GM21360 (cell line): ENCODE measurements around the gene CDC73.
"Not testable (repeated sequence)": the region's sequence is repeated elsewhere in the genome, so short reads cannot be mapped to it uniquely, and the experiment has no call there.

ENCODE experiments used
- ATAC-seq: cut with Tn5 transposase; IDR thresholded peaks from one replicate; pipeline ENCODE4 v1.9.1; 2021; ENCODE audit warnings: mild to moderate bottlenecking, moderate library complexity; ENCODE audit not compliant: unreplicated experiment

CDC73 gene

DNA sequence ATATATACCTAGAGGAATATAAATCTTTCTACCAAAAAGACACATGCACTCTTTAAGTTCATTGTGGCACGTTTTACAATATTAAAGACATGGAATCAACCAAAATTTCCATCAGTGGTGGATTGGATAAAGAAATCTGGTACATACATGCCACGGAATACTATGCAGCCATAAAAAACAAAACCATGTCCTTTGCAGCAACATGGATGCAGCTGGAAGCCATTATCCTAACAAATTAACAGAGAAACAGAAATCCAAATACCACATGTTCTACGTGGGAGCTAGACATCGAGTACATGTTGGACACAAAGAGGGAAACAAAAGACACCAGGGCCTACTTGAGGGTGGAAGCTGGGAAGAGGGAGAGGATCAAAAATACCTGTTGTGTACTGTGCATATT, 97.6 kb downstream of the CDC73 start:
- ATAC-seq: no peak

DNA sequence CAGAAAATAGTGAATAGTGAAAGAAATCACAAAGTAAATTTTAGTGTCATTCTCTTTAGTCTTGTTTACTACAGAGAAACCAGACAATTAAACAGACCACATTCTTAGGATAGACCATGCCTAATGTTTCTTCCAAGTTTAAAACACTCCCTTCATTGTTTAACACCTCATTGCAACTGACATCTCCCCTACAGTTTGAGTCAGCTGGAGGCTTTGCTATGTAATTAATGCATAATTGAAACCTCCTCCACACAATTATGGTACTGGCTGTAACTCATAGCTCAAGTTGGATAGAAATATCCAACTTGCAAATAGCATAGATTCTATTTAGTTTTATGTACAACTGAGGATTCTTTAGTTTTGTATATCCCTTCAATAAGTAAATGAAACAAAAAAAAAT, 99.8 kb downstream of the CDC73 start:
- no peak for ATAC-seq

DNA sequence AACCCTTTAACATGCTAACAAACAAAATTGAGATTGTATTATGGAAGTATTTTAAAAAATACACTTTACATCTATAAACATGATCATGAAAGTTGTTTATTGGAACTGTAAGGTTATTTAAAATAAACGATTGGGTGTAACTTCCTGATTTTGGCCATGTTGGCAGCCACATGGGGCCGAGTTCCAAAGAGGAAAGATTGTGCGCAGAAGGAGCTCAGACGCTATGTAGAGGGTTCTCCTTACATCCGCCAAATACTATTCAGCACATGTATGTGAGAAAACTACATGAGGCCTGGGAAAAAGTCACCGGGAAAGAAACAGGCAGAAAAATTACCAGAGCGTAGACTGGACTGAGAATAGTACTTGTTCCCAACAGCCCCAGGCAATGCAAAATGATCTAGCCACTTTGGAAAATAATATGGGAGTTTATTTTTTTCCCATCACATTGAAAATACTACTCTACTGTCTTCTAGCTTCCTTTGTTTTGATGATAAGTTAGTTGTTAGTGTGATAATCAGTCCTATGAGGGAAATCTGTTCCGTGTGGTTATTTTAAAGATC, 100.3 kb downstream of the CDC73 start:
- no peak for ATAC-seq

DNA sequence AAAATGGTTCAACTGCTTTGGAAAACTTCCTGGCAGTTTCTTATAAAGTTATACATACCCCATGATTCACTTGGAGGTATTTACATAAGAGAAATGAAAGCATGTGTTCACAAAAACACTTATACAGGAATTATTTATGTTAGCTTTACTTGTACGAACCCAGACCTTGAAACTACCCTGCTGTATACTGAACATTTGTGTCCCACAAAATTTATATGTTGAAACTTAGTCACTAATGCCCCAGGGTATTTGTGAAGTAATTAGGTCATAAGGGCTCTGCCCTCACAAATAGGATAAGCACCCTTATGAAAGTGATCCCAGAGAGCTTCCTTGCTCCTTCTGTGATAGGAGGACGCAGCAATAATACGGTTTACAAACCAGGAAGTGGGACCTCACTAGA, 107.3 kb downstream of the CDC73 start:
- ATAC-seq: no peak

DNA sequence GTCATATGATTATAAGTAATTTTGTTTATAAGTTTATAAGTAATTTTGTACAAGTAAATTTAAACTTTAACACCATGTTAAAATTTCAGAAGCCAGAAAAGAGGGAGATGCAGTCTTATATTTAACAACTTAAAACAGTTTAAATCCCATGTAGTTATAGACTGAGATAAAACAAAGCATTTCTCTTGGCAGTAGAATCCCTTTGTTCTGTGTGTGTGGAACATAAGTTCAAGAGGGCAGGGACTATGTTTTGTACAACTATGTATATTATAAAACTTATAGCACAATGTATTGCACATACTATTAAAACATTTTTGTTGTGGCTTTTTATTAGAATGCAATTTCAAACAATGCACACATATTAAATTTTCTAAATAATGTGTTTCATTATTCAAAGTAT, 109.3 kb downstream of the CDC73 start:
- not testable (repeated sequence) for ATAC-seq

DNA sequence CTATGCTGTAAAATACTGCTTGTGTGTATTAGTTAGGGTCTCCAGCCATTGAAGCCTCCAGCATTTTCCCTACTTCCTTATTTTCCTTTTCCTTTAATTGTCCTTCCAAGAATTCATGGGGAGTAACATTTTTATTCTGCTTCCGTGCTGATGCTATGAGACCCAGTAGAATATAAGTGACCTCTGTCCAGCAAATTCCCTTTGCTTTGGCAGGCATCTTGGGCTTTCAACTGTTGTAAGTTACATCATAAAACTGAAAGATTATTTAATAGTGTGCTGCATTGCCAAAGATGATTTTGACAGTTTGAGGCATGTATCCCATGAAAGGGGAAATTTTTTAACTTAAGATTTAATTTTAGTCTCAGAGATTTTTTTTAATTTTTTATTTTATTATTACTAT, 112.7 kb downstream of the CDC73 start:
- no peak for ATAC-seq

DNA sequence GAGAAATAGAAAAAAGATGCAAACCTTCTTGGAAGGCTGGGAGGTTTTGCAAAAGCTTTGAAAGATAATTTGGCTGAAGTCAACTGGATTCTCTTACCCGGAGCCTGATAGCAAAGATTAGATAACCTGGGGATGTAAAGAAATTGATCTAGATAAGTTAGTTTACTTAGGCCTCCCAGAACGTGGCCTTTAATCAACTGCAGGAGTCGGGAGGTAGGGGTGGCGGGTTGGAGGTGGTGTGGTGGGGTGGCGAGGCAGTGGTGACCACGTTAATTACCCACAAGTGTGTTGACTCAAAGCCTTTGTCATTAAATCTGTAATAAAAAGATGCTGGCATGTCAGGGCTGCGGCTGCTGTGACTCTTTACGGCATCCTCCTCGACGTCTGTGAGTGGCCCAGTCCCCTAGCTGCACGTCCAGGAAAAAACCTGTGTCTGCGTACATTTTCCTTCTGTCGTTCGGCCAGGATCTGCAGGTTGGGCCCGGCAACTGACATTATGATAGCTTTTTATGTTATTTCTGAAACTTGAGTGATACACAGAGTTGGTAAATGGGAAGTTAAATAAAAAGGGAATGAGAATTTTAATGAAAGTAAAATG, 115.6 kb downstream of the CDC73 start:
- ATAC-seq: no peak

DNA sequence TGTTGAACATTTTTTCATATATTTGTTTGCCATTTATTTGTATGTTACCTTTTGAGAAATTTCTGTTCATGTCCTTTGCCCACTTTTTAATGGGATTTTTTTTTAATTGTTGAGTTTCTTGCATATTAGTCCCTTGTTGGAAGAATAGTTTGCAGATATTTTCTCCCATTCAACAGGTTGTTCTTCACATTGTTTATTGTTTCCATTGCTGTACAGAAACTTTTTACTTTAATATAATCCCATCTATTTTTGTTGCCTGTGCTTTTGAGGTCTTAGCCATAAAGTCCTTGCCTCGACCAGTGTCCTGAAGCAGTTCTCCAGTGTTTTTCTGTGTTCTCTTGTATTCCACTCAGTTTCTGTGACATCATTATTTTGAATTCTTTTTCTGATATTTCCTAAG, 118.8 kb downstream of the CDC73 start:
- ATAC-seq: no peak

DNA sequence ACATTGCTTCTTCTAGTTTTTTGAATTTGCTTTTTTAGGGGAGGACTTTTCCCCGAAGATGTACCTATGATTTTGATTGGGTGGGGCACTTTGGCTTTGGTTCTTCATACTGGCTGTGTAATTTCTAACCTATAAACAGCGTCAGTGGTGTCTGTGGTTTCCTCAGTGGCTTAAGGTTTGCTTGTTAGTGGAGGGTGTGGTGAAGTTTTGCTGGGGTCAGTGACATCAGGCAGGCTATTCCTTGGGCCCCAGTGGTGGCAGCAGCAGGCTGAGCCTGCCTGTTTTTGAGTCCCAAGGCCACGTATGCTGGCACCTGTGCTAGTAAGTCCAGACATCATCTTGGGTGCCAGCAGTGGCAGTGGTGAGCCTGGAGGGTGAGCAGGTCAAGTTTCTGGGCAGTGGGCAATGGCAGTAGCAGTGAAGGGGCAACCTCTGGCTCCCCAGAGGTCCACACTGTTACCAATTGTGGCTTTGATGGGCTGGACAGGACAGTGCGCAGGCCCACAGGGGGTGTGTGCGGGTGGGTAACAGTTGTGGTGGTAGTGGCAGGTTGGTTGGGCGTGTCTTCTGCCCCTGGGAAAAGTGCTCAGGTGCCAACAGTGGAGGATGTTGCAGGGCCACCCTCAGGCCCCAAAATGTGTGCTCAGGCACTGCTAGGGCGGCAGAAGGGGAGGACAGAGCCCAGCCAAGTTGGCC, 119.4 kb downstream of the CDC73 start:
- ATAC-seq: no peak

DNA sequence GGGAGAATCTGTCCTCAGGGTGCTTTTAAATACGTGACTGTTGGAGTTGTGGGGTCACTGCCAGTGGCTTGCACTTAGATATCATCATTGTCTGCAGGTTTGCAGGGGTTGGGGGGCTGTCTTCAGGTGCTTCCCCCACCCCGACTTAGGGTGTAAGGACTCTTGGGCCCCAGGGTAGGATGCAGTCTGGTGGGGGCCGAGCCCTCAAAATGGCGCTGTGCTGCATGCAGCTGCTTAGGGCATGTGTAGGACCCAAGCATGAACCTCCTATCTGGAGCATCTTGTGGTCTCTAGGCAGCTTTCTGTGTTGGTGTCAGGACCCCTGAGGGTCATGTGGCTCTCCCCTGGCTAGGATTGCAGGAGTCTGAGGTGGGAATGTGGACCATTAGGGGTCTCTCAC, 120.2 kb downstream of the CDC73 start:
- no peak for ATAC-seq

DNA sequence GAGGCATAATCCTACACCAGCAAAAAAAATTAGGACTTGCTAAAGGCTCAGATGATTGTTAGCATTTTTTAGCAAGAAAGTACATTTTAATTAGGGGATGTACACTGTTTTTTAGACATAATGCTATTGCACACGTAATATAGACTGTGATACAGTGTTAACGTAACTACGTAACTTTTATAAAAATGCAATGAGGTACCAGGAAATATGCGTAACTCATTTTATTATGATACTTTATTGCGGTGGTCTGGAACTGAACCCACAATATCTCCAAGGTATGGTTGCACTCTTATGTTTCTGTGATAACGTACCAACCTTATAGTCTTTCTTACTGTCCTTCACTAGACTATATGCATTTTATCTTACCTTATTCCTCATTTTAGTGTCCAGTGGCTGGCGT, 127.4 kb downstream of the CDC73 start:
- ATAC-seq: no peak

DNA sequence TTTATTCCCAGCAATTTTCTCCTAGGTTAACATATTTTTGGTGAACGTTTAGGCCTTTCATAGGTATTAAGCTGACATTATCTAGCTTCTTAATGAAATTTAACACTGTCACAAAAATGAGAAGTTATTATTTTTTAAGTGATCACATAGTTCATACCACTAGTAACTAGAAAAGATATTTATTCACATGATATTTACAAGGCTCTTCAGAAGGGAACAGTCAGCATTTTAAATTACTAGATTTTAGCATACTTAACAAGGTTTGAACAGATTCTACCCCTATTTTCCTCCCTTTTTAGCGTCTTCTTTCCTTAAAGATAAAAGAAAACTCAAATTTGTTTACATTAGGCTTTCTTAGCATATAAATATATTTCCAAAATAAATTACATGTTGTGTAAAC, 130.1 kb downstream of the CDC73 start:
- ATAC-seq: no peak

DNA sequence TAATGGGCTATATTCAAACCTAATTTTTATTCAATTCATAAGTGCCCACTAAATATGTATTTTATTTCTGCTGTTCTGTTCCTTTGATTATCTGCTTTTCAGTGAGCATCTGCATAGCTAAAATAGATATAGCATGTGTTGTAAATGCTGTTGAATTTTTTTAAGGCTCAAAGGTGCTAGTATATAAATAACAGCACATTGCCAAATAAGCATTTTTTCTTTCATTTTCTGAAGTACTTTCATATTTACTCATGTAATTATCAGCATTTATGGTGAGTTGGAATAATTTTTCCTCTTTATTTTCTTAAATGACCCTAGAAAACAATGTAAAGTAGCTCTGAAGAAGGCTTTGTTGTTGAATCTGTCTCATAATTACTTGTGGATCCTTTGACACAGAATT, 134.2 kb downstream of the CDC73 start:
- ATAC-seq: peak; percentile 50

DNA sequence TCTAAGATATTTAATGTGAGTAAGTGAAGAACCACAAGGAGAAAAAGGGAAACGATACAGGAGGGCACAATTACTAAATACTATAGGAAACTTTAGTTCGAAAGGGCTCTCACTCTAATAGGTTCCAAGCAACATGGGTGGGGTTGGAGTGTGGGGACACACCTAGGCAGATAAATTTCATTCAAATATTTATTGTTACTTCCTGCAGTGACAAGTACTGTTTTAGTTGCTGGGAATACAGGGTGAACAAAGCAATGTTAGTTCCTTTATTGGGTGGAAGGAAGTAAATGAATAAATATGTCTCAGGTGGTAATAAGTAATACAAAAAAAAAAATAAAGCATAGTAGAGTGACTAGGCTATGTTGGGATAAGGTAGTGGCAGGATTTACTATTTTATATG, 137.8 kb downstream of the CDC73 start:
- ATAC-seq: no peak

DNA sequence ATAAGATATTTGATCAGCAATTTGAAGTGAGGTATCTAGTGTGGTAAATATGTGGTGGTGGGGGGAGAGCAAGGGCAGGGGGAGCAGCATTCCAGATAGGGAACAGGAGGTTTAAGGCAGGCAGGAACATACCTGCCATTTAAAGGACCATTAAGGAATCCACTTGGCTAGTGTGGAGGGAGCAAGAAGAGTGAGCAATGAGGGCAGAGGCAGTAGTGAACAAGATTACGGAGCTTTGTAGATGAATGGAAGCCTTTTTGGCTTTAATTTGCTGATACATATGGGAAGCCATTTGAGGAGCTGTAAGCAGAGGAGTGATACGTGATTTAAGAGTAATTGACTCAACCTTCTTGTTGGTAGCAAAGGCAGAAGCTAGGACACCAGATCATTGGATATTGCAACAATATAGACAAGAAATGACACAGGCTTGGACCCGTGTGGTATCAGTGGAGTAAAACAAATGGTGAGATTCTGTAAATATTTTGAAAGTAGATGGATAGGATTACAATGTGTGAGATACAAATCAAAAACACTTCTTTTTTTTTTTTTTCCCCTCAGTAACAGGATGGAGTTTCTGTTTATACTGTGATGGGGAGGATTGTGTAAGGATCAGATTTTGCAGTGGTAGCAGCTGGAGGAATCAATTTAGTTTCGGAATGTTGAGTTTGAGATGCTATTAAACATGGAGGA, 138.4 kb downstream of the CDC73 start:
- no peak for ATAC-seq

DNA sequence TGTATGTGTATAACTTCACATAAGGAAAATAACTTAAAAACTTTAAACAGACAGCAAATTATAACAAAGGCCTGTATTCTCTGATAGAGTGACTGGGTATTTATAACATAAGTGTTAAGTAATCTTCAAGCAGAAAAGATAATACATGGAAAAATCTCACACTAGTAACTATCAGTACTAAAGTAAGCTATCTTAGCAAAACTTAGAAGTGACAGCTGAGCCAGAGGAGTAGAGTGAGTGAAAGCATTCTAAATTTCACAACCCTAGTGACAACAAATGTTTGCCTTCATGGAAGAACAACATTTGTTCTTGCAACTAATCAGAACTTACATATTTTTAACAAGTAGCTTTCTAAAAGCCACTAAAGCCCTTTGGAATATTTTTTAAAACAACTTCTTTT, 139.1 kb downstream of the CDC73 start:
- no peak for ATAC-seq

DNA sequence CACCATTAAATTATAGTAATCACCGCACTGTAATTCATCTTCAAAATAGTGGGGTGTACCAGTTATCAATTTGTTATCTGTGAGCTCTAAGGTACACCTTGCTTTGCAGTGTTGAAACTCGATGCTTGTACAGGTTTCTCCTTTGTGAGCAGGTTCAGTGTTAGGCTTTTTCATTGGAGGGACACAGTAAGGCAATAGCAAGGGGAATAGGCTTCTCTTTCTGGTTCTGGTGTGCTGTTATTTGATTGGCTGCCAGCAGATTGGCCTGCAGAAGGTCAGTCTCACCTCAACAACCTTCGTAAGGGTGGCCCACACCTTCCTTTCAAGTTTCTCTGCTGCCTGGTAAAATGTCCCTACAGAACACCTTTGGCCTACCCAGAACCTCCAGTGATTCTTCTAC, 140.8 kb downstream of the CDC73 start:
- ATAC-seq: no peak

DNA sequence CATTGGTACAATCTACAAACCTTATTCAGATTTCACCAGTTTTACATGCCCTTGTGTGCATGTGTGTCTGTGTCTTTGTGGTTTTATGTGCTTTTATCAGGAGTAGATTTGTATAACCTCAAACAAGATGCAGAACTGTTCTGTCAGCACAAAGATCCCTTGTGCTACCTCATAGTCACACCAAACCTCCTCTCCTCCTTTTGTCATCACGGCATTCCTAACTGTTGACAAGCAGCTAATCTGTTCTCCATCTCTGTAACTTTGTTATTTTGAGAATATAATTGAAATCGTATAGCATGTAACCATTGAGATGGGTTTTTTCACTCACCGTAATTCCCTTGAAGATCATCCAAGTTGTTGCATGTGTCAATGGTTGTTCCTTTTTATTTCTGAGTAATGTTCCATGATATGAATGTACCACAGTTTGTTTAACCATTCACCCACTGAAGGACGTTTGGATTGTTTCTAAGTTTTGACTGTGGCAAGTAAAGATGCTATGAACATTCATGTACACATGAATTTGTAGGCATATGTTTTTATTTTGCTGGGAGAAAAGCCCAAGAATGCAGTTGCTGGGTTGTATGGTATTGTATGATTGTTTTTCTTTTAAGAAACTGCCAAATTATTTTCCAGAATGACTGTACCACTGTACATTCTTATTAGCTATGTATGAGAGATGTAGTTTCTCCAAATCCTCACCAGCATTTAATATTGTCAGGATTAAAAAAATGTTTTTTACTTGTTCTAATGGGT, 142.7 kb downstream of the CDC73 start:
- ATAC-seq: no peak

DNA sequence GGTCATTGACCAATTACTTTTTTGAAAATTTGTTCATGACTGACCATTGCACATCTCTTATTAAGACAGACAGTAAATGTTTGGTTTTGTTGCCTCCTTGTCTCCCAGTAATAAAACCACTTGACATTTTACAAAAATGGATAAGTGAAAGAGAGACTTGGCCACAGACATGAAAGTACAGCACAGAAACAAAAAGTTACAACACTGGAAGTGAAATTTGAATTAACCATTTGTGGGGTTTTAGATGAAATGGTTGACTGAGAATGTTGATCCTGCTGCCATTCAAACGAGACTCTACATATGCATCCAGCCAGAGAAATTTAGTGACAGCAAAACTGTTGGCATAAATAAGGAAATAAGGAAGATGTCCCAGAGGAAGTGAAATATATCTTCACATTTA, 143.9 kb downstream of the CDC73 start:
- ATAC-seq: no peak

DNA sequence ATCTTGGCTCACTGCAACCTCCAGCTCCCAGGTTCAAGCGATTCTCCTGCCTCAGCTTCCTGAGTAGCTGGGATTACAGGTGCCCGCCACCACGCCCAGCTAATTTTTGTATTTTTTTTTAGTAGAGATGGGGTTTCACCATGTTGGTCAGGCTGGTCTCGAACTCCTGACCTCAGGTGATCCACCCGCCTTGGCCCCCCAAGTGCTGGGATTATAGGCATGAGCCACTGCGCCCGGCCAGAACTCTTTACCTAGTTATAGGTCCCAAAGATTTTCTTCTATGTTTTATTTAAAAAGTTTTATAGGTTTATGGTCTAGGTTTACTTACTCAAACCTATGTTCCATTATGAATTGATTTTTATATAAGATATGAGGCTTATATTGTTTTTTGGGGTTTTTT, 145.0 kb downstream of the CDC73 start:
- not testable (repeated sequence) for ATAC-seq

DNA sequence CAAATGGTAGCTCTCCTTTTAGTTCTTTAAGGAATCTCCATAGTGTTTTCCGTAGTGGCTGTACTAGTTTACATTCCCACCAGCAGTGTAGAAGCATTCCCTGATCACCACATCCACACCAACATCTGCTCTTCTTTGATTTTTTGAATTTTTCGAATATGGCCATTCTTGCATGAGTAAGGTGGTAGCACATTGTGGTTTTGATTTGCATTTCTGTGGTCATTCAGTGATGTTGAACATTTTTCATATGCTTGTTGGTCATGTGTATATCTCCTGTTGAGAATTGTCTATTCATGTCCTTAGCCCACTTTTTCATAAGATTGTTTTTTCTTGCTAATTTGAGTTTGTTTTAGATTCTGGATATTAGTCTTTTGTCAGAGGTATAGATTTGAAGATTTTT, 149.2 kb downstream of the CDC73 start:
- peak; percentile 97 for ATAC-seq
